ENCODE results near the gene SH3GL1.

- TF ChIP-seq CTCF (IDR thresholded peaks at IDR 0.05; ENCODE audit: low read length) (no peak), EZH2 (IDR thresholded peaks at IDR 0.05; ENCODE audit: borderline replicate concordance, low read length) (no peak)
Observed at GRCh38 chr19:4401769-4402170, 1.4 kb upstream of the SH3GL1 start.
